ENCODE measurements around the gene HK3.

The HK3 gene

GRCh38 chr5:176886336-176887251 is 12.6 kb downstream of the HK3 start:
- no peaks in the 10 kb centered on the region for H3K27me3 ChIP-seq (ENCODE audit: control insufficient read depth, insufficient read depth, low read length)
- no peaks in the 10 kb centered on the region for H3K36me3 ChIP-seq (ENCODE audit: control insufficient read depth, insufficient read depth, low read length)
- no peak overlapping the region for H3K4me3 ChIP-seq (ENCODE audit: low read length)
- no peaks in the 10 kb centered on the region for H3K4me1 ChIP-seq (ENCODE audit: control insufficient read depth, insufficient read depth, low read length)
- H3K27ac ChIP-seq (ENCODE audit: low read depth, low read length), result no peak overlapping the region
- no peak overlapping the region for H3K9ac ChIP-seq (ENCODE audit: low read length)

GRCh38 chr5:176884571-176884890 is 14.6 kb downstream of the HK3 start:
- no peak overlapping the region for H3K27ac ChIP-seq (ENCODE audit: low read depth, low read length)
- no peak overlapping the region for H3K4me3 ChIP-seq (ENCODE audit: low read length)
- H3K36me3 ChIP-seq (ENCODE audit: control insufficient read depth, insufficient read depth, low read length), result no peaks in the 10 kb centered on the region
- H3K9ac ChIP-seq (ENCODE audit: low read length), result no peak overlapping the region
- no peaks in the 10 kb centered on the region for H3K4me1 ChIP-seq (ENCODE audit: control insufficient read depth, insufficient read depth, low read length)
- H3K27me3 ChIP-seq (ENCODE audit: control insufficient read depth, insufficient read depth, low read length), result no peaks in the 10 kb centered on the region

- Histone ChIP-seq H3K4me1 (ENCODE audit: control insufficient read depth, insufficient read depth, low read length) (no peaks in the 10 kb centered on the region), H3K4me3 (ENCODE audit: low read length) (no peak overlapping the region), H3K27me3 (ENCODE audit: control insufficient read depth, insufficient read depth, low read length) (no peaks in the 10 kb centered on the region), H3K36me3 (ENCODE audit: control insufficient read depth, insufficient read depth, low read length) (no peaks in the 10 kb centered on the region), H3K9ac (ENCODE audit: low read length) (no peak overlapping the region), H3K27ac (ENCODE audit: low read depth, low read length) (no peak overlapping the region)
Observed at GRCh38 chr5:176883700-176884570, 15.2 kb downstream of the HK3 start.

- H3K27me3 ChIP-seq (ENCODE audit: control insufficient read depth, insufficient read depth, low read length), result no peaks in the 10 kb centered on the region
- H3K36me3 ChIP-seq (ENCODE audit: control insufficient read depth, insufficient read depth, low read length), result no peaks in the 10 kb centered on the region
- no peak overlapping the region for H3K9ac ChIP-seq (ENCODE audit: low read length)
- H3K4me1 ChIP-seq (ENCODE audit: control insufficient read depth, insufficient read depth, low read length), result no peaks in the 10 kb centered on the region
- no peak overlapping the region for H3K27ac ChIP-seq (ENCODE audit: low read depth, low read length)
- H3K4me3 ChIP-seq (ENCODE audit: low read length), result no peak overlapping the region
Observed at GRCh38 chr5:176882567-176882903, 16.6 kb downstream of the HK3 start.

GRCh38 chr5:176881816-176882566 is 17.2 kb downstream of the HK3 start:
- H3K36me3 ChIP-seq (ENCODE audit: control insufficient read depth, insufficient read depth, low read length), result no peaks in the 10 kb centered on the region
- H3K9ac ChIP-seq (ENCODE audit: low read length), result no peak overlapping the region
- no peak overlapping the region for H3K27ac ChIP-seq (ENCODE audit: low read depth, low read length)
- peaks cover 2% of the 10 kb centered on the region for H3K27me3 ChIP-seq (ENCODE audit: control insufficient read depth, insufficient read depth, low read length)
- no peak overlapping the region for H3K4me3 ChIP-seq (ENCODE audit: low read length)
- H3K4me1 ChIP-seq (ENCODE audit: control insufficient read depth, insufficient read depth, low read length), result no peaks in the 10 kb centered on the region

- peaks cover 6% of the 10 kb centered on the region for H3K27me3 ChIP-seq (ENCODE audit: control insufficient read depth, insufficient read depth, low read length)
- no peak overlapping the region for H3K27ac ChIP-seq (ENCODE audit: low read depth, low read length)
- no peaks in the 10 kb centered on the region for H3K4me1 ChIP-seq (ENCODE audit: control insufficient read depth, insufficient read depth, low read length)
- H3K36me3 ChIP-seq (ENCODE audit: control insufficient read depth, insufficient read depth, low read length), result no peaks in the 10 kb centered on the region
- H3K4me3 ChIP-seq (ENCODE audit: low read length), result no peak overlapping the region
- no peak overlapping the region for H3K9ac ChIP-seq (ENCODE audit: low read length)
Observed at GRCh38 chr5:176881021-176881749, 18.0 kb downstream of the HK3 start.

GRCh38 chr5:176880366-176881020 is 18.7 kb downstream of the HK3 start:
- Histone ChIP-seq H3K4me1 (ENCODE audit: control insufficient read depth, insufficient read depth, low read length) (no peaks in the 10 kb centered on the region), H3K27ac (ENCODE audit: low read depth, low read length) (no peak overlapping the region), H3K9ac (ENCODE audit: low read length) (no peak overlapping the region), H3K36me3 (ENCODE audit: control insufficient read depth, insufficient read depth, low read length) (no peaks in the 10 kb centered on the region), H3K4me3 (ENCODE audit: low read length) (no peak overlapping the region), H3K27me3 (ENCODE audit: control insufficient read depth, insufficient read depth, low read length) (peaks cover 11% of the 10 kb centered on the region)

GRCh38 chr5:176879663-176880361 is 19.3 kb downstream of the HK3 start:
- Histone ChIP-seq H3K4me3 (ENCODE audit: low read length) (no peak overlapping the region), H3K4me1 (ENCODE audit: control insufficient read depth, insufficient read depth, low read length) (no peaks in the 10 kb centered on the region), H3K9ac (ENCODE audit: low read length) (no peak overlapping the region), H3K27me3 (ENCODE audit: control insufficient read depth, insufficient read depth, low read length) (peaks cover 15% of the 10 kb centered on the region), H3K27ac (ENCODE audit: low read depth, low read length) (no peak overlapping the region), H3K36me3 (ENCODE audit: control insufficient read depth, insufficient read depth, low read length) (no peaks in the 10 kb centered on the region)

GRCh38 chr5:176878906-176879662 is 20.1 kb downstream of the HK3 start:
- H3K4me1 ChIP-seq (ENCODE audit: control insufficient read depth, insufficient read depth, low read length), result no peaks in the 10 kb centered on the region
- no peak overlapping the region for H3K9ac ChIP-seq (ENCODE audit: low read length)
- no peak overlapping the region for H3K27ac ChIP-seq (ENCODE audit: low read depth, low read length)
- no peak overlapping the region for H3K4me3 ChIP-seq (ENCODE audit: low read length)
- no peaks in the 10 kb centered on the region for H3K36me3 ChIP-seq (ENCODE audit: control insufficient read depth, insufficient read depth, low read length)
- H3K27me3 ChIP-seq (ENCODE audit: control insufficient read depth, insufficient read depth, low read length), result peaks cover 15% of the 10 kb centered on the region

GRCh38 chr5:176878463-176878862 is 20.7 kb downstream of the HK3 start:
- H3K9ac ChIP-seq (ENCODE audit: low read length), result no peak overlapping the region
- no peak overlapping the region for H3K4me3 ChIP-seq (ENCODE audit: low read length)
- H3K36me3 ChIP-seq (ENCODE audit: control insufficient read depth, insufficient read depth, low read length), result no peaks in the 10 kb centered on the region
- no peak overlapping the region for H3K27ac ChIP-seq (ENCODE audit: low read depth, low read length)
- H3K27me3 ChIP-seq (ENCODE audit: control insufficient read depth, insufficient read depth, low read length), result peaks cover 15% of the 10 kb centered on the region
- no peaks in the 10 kb centered on the region for H3K4me1 ChIP-seq (ENCODE audit: control insufficient read depth, insufficient read depth, low read length)

Measured in rectal smooth muscle tissue (tissue), 1 donor.